Kidney epithelial cell (primary cell): ENCODE measurements around the gene NPHP4. TPM values are rescaled to one million over a fixed set of nuclear protein-coding genes. Genes with fewer than 3 reads are reported as not detected.

ENCODE experiments used
- DNase-seq: peaks from one replicate; pipeline ENCODE4 v3.0.0-alpha.2; 2010; ENCODE audit warnings: low read depth
- H3K27me3 ChIP-seq: 2 replicates; pipeline ENCODE4 v1.6.0; 2011; ENCODE audit warnings: low read length; ENCODE audit not compliant: control insufficient read depth, insufficient read depth
- H3K36me3 ChIP-seq: 2 replicates; pipeline ENCODE4 v1.5.1; 2011; ENCODE audit warnings: low read length; ENCODE audit not compliant: control insufficient read depth, insufficient read depth
- H3K4me3 ChIP-seq: 2 replicates; pipeline ENCODE4 v1.5.1; 2011; ENCODE audit warnings: low read depth, mild to moderate bottlenecking, control low read depth, low read length
- total RNA-seq: library from RNA; depleted of rRNA; stranded (reverse); fragments of >200 nt; gene quantifications from 2 replicates; pipeline ENCODE4 v1.2.3, GENCODE V29; 2015
- TF ChIP-seq, protein P1 (sequence below): IDR thresholded peaks from 2 replicates; pipeline ENCODE4 v1.5.1; 2011; ENCODE audit warnings: mild to moderate bottlenecking, moderate library complexity, low read length, control low read depth, inconsistent platforms; ENCODE audit not compliant: insufficient read depth, poor library complexity, severe bottlenecking

Gene NPHP4
- total RNA-seq, 1 donor from 2014 or later: 6.6 TPM

DNA sequence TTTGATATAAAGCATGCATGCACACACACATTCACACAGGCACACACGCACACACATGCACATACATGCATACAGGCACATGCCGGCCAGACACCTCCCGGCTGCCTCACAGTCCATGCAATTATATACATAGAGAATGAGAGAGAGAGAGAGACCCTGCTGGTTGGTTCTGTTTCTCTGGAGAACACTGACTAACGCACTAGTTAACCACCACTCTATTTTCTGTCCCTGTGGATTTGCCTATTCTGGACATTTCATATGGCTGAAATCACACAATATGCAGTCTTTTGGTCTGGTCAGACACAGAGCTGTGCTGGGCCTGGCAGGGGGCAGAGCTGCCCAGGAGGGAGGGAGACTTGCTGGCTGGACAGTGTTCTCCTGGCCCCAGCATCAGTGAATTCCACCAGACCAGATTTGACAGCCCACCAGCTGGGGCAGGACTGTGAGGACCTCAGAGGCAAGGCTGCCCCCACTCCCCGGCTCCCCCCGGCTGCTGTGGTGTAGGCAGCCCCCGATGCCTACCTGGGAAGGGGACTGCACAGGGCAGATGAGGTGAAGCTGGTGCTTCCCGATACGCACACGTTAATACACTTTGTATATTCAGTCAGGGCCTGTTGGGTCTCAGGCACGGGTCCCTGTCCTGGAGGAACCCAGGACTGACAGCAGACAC lies 152.2 kb downstream of the NPHP4 start:
- DNase-seq: no peak
- H3K4me3 ChIP-seq: no peak overlapping the region
- TF ChIP-seq, protein P1, sequence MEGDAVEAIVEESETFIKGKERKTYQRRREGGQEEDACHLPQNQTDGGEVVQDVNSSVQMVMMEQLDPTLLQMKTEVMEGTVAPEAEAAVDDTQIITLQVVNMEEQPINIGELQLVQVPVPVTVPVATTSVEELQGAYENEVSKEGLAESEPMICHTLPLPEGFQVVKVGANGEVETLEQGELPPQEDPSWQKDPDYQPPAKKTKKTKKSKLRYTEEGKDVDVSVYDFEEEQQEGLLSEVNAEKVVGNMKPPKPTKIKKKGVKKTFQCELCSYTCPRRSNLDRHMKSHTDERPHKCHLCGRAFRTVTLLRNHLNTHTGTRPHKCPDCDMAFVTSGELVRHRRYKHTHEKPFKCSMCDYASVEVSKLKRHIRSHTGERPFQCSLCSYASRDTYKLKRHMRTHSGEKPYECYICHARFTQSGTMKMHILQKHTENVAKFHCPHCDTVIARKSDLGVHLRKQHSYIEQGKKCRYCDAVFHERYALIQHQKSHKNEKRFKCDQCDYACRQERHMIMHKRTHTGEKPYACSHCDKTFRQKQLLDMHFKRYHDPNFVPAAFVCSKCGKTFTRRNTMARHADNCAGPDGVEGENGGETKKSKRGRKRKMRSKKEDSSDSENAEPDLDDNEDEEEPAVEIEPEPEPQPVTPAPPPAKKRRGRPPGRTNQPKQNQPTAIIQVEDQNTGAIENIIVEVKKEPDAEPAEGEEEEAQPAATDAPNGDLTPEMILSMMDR: no peak
- no peaks in the 10 kb centered on the region for H3K36me3 ChIP-seq
- peaks cover 7% of the 10 kb centered on the region for H3K27me3 ChIP-seq

DNA sequence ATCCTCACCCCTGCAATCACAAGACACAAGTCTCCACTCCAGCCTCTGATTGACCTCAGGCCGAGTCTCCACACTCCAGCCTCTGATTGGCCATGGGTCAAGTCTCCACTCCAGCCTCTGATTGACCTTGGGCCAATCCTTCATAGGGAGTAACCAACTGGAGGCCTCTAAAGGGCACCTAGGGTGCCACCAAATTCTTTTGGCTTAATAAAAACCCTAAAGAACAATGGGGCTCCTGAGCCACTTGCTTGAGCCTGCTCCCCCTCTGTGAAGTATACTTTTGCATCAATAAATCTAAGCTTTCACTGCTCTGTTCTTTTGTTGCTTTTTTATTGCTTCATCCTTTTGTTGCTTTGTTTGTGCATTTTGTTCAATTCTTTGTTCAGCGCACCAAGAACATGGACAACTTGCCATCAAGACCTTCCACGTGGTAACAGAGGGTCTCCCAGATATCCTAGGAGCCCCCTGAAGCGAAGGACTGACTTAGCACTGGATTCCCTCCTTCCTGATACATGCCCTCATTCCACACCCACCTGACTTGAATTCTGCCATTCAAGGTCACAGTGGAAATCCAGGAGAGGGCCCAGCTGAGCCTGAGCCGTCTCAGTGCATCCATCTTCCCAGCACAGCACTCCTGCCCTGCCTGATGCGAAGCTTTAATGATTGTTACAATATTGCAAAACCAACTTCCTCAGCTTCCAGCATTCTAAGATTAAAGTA lies 152.9 kb downstream of the NPHP4 start:
- Histone ChIP-seq H3K27me3 (peaks cover 7% of the 10 kb centered on the region), H3K36me3 (no peaks in the 10 kb centered on the region), H3K4me3 (no peak overlapping the region)
- TF ChIP-seq, protein P1: no peak
- no peak for DNase-seq

DNA sequence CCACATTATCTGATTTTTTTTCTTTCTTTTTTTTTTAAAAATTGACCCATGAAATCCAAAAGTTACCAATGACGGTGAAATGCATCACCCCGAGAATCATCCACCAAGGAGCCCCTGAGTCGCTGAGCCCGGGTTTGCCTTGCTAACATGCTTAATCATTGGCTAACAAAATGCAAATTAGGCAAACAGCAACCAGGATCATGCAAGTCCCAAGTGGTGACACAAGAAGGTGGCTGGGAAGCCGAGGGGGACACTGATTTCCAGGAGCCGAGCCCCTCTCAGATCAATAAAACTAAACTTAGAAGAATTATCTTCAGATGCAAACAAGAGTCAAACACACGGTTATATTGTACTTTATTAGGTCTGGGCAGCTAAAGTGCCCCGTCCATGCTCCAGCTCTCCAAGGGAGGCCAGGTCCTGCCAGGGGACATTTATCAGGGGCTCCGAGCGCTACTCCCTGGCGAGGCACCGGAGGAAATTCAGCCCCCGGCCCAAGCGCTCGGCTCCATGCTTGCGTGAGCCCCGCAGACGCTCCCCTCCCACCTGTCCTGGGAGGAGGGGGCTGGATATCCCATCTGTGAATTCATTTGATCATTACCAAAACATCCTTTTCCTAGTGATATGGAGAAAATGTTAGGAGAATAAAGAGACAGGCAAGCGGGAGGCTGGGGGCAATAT lies 154.1 kb downstream of the NPHP4 start:
- DNase-seq: no peak
- TF ChIP-seq, protein P1: no peak
- Histone ChIP-seq H3K36me3 (no peaks in the 10 kb centered on the region), H3K27me3 (peaks cover 7% of the 10 kb centered on the region), H3K4me3 (no peak overlapping the region)

DNA sequence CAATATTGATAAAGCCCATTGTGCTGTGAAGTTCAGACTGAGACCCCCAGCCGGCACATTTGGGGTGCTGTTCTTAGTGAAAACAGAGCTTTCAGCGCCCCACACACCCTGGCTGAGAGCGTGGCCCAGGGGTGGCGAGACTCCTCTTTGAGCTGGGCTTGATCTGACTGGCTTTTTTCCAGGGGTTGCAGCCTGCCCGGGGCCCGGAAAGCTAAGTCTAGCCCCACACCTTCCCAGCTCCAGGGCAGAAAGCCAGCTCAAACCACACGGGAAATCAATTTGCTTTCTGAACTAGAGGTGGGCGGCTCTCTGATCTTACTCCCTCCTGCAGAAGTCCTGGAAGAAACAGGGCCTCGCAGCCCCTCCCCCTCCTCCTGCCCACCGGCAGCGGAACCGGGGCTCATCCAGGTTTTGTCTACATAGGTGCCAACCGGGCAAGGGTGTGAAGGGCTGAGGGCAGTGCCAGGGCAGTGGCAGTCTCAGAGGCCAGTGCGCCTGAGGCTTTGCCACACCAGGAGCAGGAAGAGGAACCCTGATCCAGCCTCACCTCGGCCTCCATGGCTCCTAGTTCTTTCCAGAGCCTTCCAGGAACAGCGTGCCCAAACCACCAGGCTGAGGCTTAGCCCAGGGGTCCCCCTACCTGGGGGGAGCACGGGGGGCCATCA lies 155.3 kb downstream of the NPHP4 start:
- Histone ChIP-seq H3K27me3 (peaks cover 5% of the 10 kb centered on the region), H3K36me3 (no peaks in the 10 kb centered on the region), H3K4me3 (no peak overlapping the region)
- TF ChIP-seq, protein P1: no peak
- DNase-seq: no peak

DNA sequence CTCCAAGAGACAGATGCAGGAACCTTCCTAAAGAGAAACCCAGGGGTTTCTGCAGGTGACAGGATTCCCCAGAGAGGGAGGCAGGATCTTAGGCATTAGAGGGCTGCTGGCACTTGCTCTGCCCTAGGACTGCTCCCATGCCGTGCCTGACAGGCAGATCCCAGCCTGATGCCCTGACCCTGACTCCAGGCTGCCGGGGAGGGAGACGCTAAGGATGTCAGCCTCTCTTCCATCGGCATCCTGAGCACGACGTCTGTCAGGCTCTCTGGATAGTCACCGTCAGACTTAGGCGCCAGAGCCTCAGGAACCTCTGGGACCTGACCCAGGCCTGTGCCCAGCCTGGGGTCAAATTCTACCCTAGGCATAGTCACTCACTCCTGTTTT lies 157.1 kb downstream of the NPHP4 start:
- DNase-seq: no peak
- TF ChIP-seq, protein P1: no peak
- no peak overlapping the region for H3K4me3 ChIP-seq
- H3K27me3 ChIP-seq: peaks cover 5% of the 10 kb centered on the region
- H3K36me3 ChIP-seq: no peaks in the 10 kb centered on the region
